ENCODE results near the gene ZNF555. TPM values are rescaled to one million over a fixed set of nuclear protein-coding genes. Genes with fewer than 3 reads are reported as not detected.

The ZNF555 gene
- total and polyA plus RNA-seq, 10 of the 15 experiments (the other 5 are each of a cell fraction or from before 2014, with no cell fraction given), result 0.58 to 1.9 (median 1.2) TPM

- Histone ChIP-seq H3K27ac (ENCODE audit: control insufficient read depth, insufficient read depth) (no peak overlapping the region), H3K4me1 (ENCODE audit: control insufficient read depth, insufficient read depth, low read length) (no peaks in the 10 kb centered on the region), H3K4me3 (no peak overlapping the region), H2AFZ (ENCODE audit: control insufficient read depth, low read depth, low read length) (no peak overlapping the region), H3K4me2 (ENCODE audit: control insufficient read depth, insufficient read depth) (no peak overlapping the region), H3K9me3 (replicated peaks; ENCODE audit: control insufficient read depth, insufficient read depth, low read length) (peaks cover 9% of the 10 kb centered on the region; the same call in 2 of the 3 replicates), H3K27me3 (replicated peaks in 1 of 2; ENCODE audit: control insufficient read depth in 2 of 2, insufficient read depth in 2 of 2, low read length in 1 of 2) (no peaks in the 10 kb centered on the region), H3K79me2 (ENCODE audit: control insufficient read depth, insufficient read depth, low read length) (no peaks in the 10 kb centered on the region; the same call in 1 of the 2 replicates), H3K36me3 (ENCODE audit: control insufficient read depth in 2 of 2, insufficient read depth in 2 of 2, low read length in 1 of 2) (no peaks in the 10 kb centered on the region), H4K20me1 (ENCODE audit: control insufficient read depth, insufficient read depth) (no peaks in the 10 kb centered on the region), H3K9ac (ENCODE audit: control insufficient read depth, insufficient read depth, low read length) (no peak overlapping the region)
- intact Hi-C loops (cut with micrococcal nuclease; ENCODE audit: unreplicated experiment), result no loop called here
- no peak for FAIRE-seq
- no peak for DNase-seq (ENCODE audit: low read depth, low spot score)
- CTCF ChIA-PET, result interaction anchor here (0.7 to 1.3 kb wide), 2 partner anchors 61 to 176 kb away, joined by 3 read pairs; no protein-coding TSS in a partner anchor
- ATAC-seq, result no peak
- POLR2A ChIA-PET, result no interaction called here
- 46% methylated on average over 8 of the region's 8 CpGs for WGBS (ENCODE audit: insufficient coverage, insufficient replicate concordance, low lambda C conversion rate, missing lambda C conversion rate)
- no peak for TF ChIP-seq ZNF207 (IDR thresholded peaks at IDR 0.05; ENCODE audit: borderline replicate concordance)
- TF ChIP-seq JUNB (IDR thresholded peaks at IDR 0.05), result no peak
- no peak for TF ChIP-seq SP1 (IDR thresholded peaks at IDR 0.05; ENCODE audit: low read depth, low read length)
- no peak for TF ChIP-seq CREB1 (IDR thresholded peaks at IDR 0.05; ENCODE audit: low read depth)
- in situ Hi-C loops (cut with MboI), result no loop called here
- no TSS peak for BruUV-seq (replicated peaks)
- SMC1A ChIA-PET (ENCODE audit: uncharacterized antibody, unreplicated experiment), result no interaction called here
- RAD21 ChIA-PET (ENCODE audit: unreplicated experiment), result no interaction called here
Observed at GRCh38 chr19:2824129-2824528, 17.1 kb upstream of the ZNF555 start.

- H3K4me3 ChIP-seq, result no peak overlapping the region
- intact Hi-C loops (cut with micrococcal nuclease; ENCODE audit: unreplicated experiment), result no loop called here
- no peak overlapping the region for H3K4me2 ChIP-seq (ENCODE audit: control insufficient read depth, insufficient read depth)
- no peak for DNase-seq (ENCODE audit: low read depth, low spot score)
- in situ Hi-C loops (cut with MboI), result no loop called here
- FAIRE-seq, result no peak
- H3K9me3 ChIP-seq (replicated peaks; ENCODE audit: control insufficient read depth, insufficient read depth, low read length), result peaks cover 9% of the 10 kb centered on the region; the same call in 2 of the 3 replicates
- no peaks in the 10 kb centered on the region for H3K79me2 ChIP-seq (ENCODE audit: control insufficient read depth, insufficient read depth, low read length)
- CTCF ChIA-PET, result no interaction called here
- RAD21 ChIA-PET (ENCODE audit: unreplicated experiment), result no interaction called here
- H3K27me3 ChIP-seq (replicated peaks in 1 of 2; ENCODE audit: control insufficient read depth in 2 of 2, insufficient read depth in 2 of 2, low read length in 1 of 2), result no peaks in the 10 kb centered on the region
- H3K9ac ChIP-seq (ENCODE audit: control insufficient read depth, insufficient read depth, low read length), result no peak overlapping the region
- no peaks in the 10 kb centered on the region for H3K36me3 ChIP-seq (ENCODE audit: control insufficient read depth in 2 of 2, insufficient read depth in 2 of 2, low read length in 1 of 2)
- POLR2A ChIA-PET, result no interaction called here
- H3K4me1 ChIP-seq (ENCODE audit: control insufficient read depth, insufficient read depth, low read length), result no peaks in the 10 kb centered on the region
- H2AFZ ChIP-seq (ENCODE audit: control insufficient read depth, low read depth, low read length), result no peak overlapping the region
- 65% methylated on average over 2 of the region's 2 CpGs for WGBS (ENCODE audit: insufficient coverage, insufficient replicate concordance, low lambda C conversion rate, missing lambda C conversion rate)
- no peak overlapping the region for H3K27ac ChIP-seq (ENCODE audit: control insufficient read depth, insufficient read depth)
- BruUV-seq (replicated peaks), result no TSS peak
- H4K20me1 ChIP-seq (ENCODE audit: control insufficient read depth, insufficient read depth), result no peaks in the 10 kb centered on the region
- ATAC-seq, result no peak
- SMC1A ChIA-PET (ENCODE audit: uncharacterized antibody, unreplicated experiment), result no interaction called here
- TF ChIP-seq CBFB (IDR thresholded peaks at IDR 0.05; ENCODE audit: low read depth) (no peak), WRNIP1 (IDR thresholded peaks at IDR 0.05; ENCODE audit: borderline replicate concordance, low read depth, low read length) (no peak), BRCA1 (IDR thresholded peaks at IDR 0.05; ENCODE audit: low read depth, low read length) (no peak), BCL11A (IDR thresholded peaks at IDR 0.05; ENCODE audit: low read depth, low read length) (no peak), FOS (IDR thresholded peaks at IDR 0.05; ENCODE audit: borderline replicate concordance, extremely low read depth, insufficient read length) (no peak), CTCF (IDR thresholded peaks at IDR 0.05 in 2 of 3, conservative IDR thresholded peaks at IDR 0.05 in 1 of 3; ENCODE audit: control insufficient read depth in 2 of 3, extremely low read depth in 1 of 3, insufficient read depth in 1 of 3, low read depth in 3 of 3, low read length in 3 of 3) (no peak), SREBF2 (IDR thresholded peaks at IDR 0.05; ENCODE audit: low read length) (no peak), NFYB (IDR thresholded peaks at IDR 0.05; ENCODE audit: insufficient read depth, low read depth, low read length) (no peak), MEF2B (IDR thresholded peaks at IDR 0.05; ENCODE audit: partially characterized antibody, poor library complexity, severe bottlenecking) (no peak), ZBED1 (IDR thresholded peaks at IDR 0.05; ENCODE audit: borderline replicate concordance) (no peak), SIX5 (IDR thresholded peaks at IDR 0.05; ENCODE audit: low read depth, low read length, severe bottlenecking) (no peak), TCF7 (IDR thresholded peaks at IDR 0.05; ENCODE audit: borderline replicate concordance) (no peak), SIN3A (IDR thresholded peaks at IDR 0.05; ENCODE audit: low read depth, low read length) (no peak), JUNB (IDR thresholded peaks at IDR 0.05) (no peak)
- TF ChIP-seq, protein P1, sequence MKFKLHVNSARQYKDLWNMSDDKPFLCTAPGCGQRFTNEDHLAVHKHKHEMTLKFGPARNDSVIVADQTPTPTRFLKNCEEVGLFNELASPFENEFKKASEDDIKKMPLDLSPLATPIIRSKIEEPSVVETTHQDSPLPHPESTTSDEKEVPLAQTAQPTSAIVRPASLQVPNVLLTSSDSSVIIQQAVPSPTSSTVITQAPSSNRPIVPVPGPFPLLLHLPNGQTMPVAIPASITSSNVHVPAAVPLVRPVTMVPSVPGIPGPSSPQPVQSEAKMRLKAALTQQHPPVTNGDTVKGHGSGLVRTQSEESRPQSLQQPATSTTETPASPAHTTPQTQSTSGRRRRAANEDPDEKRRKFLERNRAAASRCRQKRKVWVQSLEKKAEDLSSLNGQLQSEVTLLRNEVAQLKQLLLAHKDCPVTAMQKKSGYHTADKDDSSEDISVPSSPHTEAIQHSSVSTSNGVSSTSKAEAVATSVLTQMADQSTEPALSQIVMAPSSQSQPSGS (IDR thresholded peaks at IDR 0.05; ENCODE audit: low read length), result no peak
Observed at GRCh38 chr19:2827022-2827421, 14.3 kb upstream of the ZNF555 start.
